T1000 (cell line): Measurements from ENCODE around the gene TEN1.
"Not testable (repeated sequence)": the region's sequence is repeated elsewhere in the genome, so short reads cannot be mapped to it uniquely, and the experiment has no call there.

Source experiments
- DNase-seq: peaks from one replicate; lab custom pipeline; 2025; ENCODE audit warnings: mixed read lengths; lab: John Stamatoyannopoulos, UW

TEN1 gene

DNA sequence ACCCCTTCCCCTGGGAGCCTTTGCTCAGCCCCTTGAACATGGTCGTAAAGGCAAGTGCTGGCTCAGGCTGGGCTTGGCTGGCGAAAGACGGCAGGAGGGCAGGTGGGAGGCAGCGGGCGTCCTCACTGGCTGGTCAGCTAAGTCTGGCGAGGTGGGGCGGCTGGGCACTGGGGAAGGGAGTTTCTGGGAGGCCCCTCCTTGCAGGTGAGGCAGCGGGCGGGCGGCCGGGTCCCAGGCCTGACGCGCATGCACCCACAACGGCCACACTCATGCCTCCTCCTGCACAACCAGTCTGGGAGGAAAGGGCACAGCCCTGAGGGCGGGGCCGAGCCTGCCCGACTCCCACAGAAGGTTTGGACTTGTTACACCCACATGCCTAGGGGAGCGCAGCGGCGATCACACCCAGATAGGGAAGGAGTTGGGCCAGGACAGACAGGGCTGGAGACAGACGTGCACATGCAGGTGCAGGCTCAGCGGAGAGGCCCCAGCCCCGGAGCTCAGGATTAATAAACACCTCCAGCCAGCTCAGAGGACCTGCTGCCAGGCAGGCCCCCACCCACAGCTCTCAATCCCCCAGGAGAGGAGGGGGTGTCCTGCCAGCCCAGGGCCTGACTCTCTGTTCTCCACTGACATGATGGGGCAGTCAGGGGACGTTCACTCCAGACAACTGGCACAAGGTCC, 48.3 kb downstream of the TEN1 start, which contains the start of gene EVPL:
TSS of gene EVPL (minus strand) at position 148 of the 681 bp plus-strand sequence. CDS start at position 40, 108 bp downstream.
- DNase-seq, result no peak

DNA sequence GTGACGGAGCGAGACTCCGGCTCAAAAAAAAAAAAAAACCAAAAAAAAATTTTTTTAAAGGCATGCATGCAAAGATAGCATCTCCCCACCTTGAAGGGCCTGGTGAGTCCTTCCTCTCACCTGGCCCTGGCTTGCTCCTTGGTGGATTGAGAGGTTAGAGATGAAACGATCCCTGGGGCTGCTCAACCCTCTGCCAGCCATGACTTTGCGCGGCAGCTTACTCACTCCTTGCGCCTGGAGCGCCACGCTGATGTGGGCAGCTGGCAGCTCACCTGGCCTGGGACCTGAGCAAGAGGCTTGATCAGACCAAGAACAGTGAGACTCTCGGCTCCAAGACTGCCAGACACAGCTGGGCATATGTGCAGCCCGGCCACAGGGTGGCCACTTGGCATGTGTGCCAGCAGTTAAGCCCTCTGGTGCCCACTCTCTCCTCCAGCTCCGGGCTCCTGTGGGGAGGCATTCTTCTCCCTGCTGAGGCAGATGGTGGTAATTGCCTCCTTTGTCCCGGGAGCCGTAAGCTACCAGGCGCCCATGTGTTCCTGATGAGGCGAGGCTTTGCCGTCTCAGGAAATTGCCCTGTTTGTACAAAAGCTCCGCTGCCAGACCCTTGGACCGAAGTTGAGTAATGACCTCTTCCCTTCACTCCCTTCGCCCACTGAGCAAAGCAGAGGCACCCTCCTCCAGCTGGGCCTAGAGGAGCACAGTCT, 53.2 kb downstream of the TEN1 start:
- no peak for DNase-seq

DNA sequence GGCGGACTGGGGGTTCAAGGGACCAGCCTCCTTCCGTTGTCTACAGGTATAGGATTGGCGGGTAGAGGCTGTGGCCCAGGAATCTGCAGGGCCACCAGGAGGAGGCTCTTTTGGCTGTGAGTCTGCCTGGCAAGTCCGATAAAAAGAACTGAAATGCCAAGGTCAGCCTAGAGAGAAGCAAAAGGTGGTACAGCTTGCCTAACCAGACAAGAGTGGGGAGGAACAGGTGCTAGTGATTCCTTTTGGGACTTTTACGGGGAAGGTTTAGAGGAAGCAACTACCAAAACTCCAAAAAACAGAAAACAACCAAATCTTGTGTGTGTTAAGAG, 53.7 kb downstream of the TEN1 start:
- no peak for DNase-seq

DNA sequence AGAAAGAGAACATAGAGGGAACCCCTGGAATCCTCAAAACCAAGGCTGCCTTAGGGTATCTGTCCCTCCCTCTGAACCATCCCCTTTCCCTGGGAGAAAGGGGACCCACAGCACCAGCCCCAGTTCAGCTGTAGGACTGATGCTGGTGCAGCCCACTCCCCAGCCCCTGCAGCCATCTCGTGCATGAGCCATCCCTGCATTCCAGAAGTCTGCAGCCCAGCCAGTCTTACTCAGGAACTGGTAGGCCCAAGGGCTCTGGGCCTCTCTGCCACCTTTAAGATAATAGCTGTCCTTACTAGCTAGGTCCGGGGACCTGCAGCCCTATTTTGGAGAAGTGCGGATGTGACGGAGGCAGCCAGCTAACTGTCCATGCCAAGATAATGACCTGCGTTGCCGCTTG, 54.1 kb downstream of the TEN1 start:
- no peak for DNase-seq

DNA sequence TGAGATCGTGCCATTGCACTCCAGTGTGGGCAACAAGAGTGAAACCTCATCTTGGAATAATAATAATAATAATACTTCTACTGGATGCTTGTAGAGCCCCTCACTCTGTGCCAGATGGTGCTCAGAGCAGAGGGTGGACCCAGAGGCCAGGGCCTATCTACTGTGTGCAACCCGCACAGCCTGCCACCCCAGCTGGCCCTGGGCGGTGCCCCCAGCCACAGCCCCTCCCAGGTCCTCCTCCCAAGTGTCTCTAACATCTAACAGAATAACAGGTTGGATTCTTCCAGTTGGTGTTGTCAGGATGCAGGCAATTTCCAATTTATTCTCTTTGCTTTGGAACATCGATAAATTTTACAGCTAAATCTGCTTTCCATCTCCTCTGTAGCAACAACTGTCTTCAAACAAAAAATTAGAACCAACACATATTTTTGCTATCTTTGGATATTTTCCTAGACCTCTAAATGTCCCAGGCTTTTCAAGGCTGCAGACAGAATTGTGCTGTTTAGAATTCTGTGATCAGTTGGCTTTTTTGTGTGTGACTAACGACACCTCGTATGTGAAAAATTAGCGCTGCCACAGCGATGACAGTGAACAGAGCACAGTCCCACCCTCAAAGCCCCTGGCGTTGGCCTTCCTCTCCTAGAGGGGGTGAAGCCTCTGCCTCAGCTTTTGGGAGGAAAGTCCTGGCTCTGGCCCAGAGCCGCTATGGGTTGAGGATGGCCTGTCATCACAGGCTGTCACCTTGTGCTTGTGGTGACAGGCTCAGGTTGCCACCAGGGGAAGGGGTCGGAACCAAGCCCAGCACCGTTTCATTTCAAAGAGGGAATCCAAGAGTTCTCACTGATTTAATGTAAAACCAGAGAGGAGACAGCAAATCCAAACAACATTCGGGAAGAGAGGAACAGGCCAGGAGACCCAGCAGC, 55.6 kb downstream of the TEN1 start:
- DNase-seq, result no peak

DNA sequence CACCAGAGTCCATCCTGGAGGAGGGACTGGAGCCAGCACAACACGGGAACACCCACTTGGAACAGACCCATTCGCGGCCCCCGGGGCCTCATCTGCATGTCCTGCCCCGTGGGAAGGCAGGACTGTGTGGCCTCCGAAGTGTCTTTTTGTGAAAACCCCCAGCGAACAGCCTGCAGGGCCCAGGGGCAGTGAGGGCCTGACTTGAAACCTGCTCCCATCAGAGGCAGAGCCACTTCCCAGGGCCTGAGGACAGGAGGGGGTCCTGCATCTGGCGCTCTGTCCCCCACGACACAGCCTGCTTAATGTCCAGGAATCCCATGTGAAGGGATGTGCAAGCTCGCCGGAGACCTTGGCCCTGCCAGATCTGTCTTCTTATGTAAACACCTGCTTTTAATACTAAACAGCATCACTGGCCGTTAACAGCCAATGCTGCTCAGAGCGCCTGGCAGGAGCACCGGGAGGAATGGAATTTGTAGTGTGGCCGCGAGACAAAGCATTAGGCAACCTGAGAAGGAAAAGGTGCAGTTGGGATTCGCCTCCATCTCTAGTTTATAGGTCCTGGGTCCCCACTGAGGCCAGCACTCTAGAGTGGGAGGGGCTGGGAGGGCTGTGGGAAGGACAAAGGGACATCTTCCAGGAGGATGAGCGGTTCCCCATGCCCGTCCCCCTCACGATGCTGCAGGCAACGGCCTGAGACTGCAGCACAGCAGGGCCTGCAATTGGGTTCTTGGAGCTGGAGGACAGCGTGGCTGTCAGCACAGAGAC, 57.6 kb downstream of the TEN1 start:
- no peak for DNase-seq

DNA sequence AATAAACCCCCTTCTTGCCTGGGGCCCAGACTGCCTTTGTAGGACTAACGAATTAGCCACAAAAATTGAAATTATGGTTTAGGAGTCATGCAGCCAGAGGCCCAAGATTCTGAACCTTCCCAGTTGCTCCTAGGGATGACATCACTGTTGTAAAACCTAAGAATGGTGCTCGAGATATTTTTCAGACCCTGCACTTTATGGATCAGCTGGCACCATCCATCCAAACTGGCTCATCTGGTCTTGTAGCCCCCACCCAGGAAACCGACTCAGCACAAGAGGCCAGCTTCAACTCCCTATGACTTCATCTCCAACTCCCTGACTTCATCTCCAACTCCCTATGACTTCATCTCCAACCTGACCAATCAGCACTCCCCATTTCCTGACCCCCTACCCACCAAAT, 59.0 kb downstream of the TEN1 start:
- no peak for DNase-seq

DNA sequence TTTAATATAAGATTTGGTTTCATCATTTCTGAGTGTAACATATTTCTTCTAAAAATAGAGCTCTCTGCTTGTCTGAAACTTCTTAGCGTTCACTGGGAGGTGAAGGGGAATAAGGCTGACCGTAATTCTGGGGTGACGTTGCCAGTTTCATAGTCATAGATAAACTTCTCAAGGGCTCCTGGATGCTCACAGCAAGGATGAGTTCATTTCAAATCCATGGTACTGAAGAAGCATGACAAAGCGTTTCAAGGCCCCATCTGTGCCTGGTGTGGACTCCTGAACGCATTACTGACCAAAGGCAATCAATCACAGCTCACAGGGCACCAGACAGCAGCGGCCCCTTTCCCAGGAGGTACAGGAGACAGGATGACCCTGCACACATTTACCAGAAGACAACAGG, 60.1 kb downstream of the TEN1 start:
- DNase-seq, result no peak

DNA sequence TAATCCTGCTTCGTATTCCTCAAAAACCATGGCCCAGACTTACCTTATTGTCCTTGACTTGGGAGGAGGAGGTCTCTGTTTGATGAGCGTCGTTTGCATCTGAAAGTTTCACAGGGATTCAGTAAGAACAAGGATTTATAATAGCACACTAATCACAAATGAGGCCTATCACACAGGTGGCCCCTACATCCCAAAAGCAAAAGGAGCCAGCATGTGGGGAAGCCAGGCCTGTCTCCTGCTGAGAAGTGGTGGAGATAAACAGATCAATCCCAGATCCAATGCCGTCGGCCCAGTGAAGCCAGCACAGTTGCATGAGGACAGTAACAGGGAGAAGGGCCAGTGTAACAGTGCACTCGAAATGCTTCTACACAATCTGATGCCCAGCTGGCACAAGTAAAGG, 61.3 kb downstream of the TEN1 start:
- DNase-seq, result no peak

DNA sequence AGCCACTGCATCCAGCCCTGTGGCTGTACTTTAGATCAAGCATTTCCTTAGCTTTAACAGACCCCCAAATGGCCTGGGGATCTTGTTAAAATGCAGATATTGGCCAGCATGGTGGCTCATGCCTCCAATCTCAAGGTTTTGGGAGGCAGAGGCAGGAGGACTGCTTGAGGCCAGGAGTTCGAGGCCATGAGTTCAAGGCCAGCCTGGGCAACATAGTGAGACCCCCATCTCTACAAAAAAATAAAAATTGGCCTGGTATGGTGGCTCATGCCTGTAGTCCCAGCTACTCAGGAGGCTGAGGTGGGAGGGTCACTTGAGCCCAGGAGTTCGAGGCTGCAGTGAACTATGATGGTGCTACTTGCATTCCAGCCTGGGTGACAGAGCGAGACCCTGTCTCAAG, 63.8 kb downstream of the TEN1 start:
- not testable (repeated sequence) for DNase-seq

DNA sequence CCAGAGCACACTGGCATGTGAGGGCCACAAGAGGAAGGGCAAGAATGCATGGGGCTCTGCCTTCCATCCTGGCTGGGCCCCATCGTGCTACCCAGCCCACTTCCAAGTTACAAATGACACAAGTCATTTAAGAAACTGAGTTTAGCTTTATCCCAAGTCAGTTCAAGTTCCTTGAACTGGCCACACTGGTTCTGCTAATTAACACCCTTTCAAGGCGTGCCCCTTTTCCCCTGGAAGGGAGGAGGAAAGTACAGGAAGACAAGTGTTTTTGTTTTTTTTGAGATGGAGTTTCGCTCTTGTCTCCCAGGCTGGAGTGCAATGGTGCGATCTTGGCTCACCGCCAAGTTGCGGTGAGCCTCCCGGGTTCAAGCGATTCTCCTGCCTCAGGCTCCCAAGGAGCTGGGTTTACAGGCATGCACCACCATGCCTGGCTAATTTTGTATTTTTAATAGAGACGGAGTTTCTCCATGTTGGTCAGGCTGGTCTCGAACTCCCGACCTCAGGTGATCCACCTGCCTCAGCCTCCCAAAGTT, 65.5 kb downstream of the TEN1 start:
- not testable (repeated sequence) for DNase-seq

DNA sequence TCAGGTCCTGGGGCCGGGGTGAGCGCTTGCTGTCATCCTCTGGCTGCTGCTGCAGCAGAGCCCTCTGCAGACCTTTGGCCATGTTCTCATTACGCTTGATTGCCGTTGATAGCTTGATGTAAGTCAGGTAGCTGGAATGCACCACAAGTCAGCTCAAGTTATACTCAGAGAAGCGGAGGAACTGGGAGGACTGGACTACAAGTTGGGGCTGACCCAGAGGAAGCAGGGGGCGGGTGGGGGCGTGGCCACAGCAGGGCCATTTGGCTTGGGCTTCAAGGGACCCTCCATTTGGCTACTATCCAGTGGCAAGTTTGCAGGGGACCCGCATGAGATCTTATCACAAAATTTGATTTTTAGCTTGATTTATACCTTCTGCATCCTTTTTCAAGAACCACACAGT, 67.0 kb downstream of the TEN1 start:
- DNase-seq, result no peak

DNA sequence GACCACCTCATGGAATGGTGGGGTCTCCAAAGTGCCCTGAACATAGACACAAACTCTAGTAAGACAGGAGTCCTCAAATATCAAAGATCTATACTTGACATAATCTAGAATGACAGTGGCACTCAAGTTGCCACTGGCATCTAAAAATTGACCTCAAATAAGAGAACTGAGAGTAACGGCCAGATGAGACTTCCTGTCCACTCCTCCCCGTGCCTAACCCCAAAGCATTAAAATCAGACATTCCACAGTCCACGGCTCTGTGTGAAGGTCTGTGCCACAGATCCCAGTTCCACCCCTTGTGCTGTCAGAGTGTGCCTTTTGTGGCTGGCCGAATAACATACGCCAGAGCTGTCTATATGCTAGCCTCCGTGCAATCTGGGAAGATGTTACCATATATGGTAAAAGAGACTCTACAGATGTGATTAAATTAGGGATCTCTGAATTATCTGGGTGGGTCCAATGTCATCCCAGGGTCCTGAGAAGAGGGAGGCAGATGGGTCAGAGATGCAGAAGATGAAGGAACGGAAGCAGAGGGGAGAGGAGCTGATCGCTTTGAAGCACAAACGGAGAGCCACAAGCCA, 69.1 kb downstream of the TEN1 start:
- DNase-seq, result no peak

DNA sequence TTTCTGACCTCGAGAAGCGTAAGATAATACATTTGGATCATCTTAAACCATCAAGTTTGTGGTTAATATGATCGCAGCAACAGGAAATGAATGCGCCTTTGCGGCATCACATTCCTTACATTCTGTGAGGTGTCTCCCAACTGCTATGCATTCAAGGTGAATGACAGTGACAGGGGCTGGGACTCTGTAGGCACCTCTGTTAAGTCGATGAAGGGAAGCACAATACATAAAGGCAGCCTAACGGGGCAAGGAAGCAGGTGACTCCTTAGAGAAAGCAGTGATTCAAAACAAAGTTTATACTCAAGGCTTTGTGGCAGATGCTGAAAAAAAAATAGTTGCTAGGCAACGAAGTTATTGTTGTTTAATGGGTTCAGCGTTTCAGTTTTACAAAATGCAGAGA, 69.7 kb downstream of the TEN1 start:
- no peak for DNase-seq

DNA sequence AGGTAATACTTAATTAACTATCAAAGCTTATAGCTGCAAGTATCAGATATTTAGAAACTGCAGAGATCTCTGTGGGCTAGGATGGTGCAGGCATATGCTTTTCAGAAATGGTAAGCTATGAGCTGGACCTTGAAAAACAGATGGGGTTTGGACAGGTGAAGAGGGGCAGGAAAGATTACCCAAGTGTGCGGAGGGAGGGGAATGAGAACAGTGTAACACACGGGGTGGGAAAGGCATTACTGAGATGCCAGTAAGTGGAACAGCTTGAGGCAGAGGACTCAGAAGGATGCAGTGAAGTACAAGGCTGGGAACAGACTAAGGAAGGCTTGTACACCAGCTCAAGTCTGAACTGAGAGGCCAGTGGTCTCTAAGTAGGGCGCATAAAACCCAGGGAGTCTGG, 70.2 kb downstream of the TEN1 start:
- DNase-seq, result no peak

DNA sequence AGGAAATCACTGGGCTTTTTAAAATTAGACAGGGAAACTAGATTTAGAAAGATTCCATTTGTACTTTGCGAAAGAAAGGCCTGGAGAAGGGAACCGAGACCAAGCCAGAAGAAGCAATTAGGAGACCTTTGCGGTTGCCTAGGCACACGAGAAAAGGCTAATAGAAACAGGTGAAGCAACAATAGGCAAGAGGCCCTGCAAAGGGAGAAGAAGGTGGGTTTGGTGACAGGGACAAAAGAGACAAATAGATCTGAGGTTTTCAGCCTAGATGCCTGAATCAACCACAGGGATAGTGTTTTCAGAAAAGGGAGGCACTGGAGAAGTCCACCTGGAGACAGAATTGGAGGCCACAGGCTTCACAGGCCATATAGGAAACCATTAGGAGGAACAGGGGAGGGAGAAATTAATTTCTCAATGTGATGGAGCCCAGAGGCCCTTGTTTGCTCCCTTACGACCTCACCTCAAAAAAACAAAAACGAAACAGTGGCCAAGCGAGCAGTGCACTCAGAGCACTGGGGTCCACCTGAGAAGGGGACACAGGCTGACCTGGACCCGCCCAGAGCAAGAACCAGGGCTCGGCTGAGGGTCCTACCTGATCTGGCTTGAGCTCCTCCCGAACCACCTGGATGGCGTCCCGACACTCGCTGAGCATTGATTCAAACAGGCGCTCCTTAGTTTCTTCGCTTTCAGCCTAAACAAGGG, 70.9 kb downstream of the TEN1 start:
- no peak for DNase-seq
